ENCODE measurements around the gene PLTP.

DNA sequence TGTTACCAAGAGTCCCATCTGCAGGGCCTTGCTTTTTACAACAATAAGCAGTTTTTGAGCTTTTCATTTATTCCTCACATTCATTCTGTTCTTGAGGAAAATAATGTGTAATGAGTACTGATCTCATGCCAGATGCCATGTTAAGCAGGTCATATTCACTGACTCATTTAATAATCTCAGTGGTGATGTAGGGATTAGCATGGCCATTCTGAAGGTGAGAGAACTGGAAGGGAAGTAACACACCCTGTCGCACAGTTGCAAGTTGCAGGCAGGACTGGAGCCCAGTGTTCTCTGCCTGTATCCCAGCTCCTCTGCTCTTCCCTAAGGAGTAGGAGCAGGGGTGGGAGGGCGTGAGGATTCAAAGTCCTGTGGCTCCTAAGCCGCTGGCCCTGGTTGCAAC, 28.1 kb upstream of the PLTP start:
- TF ChIP-seq, protein P1, sequence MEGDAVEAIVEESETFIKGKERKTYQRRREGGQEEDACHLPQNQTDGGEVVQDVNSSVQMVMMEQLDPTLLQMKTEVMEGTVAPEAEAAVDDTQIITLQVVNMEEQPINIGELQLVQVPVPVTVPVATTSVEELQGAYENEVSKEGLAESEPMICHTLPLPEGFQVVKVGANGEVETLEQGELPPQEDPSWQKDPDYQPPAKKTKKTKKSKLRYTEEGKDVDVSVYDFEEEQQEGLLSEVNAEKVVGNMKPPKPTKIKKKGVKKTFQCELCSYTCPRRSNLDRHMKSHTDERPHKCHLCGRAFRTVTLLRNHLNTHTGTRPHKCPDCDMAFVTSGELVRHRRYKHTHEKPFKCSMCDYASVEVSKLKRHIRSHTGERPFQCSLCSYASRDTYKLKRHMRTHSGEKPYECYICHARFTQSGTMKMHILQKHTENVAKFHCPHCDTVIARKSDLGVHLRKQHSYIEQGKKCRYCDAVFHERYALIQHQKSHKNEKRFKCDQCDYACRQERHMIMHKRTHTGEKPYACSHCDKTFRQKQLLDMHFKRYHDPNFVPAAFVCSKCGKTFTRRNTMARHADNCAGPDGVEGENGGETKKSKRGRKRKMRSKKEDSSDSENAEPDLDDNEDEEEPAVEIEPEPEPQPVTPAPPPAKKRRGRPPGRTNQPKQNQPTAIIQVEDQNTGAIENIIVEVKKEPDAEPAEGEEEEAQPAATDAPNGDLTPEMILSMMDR (IDR thresholded peaks at IDR 0.05), result no peak
- no peak for TF ChIP-seq POLR2A (IDR thresholded peaks at IDR 0.05)
